Esophagus muscularis mucosa (tissue), 4 donors: ENCODE results near the gene DCST2.

Source experiments
- EP300 ChIP-seq: sonication (generic); formaldehyde crosslinking; IDR thresholded peaks from one replicate; pipeline ENCODE4 v1.6.1; 2017; ENCODE audit warnings: antibody characterized with exemption
- POLR2A ChIP-seq: fragments of 450-650 bp; IDR thresholded peaks from one replicate; pipeline ENCODE4 v1.6.1; 2017; ENCODE audit warnings: antibody characterized with exemption, moderate library complexity, mild to moderate bottlenecking, low read depth
- POLR2AphosphoS5 ChIP-seq, 2 donors: sonication (generic); formaldehyde crosslinking; IDR thresholded peaks; one replicate each; pipeline ENCODE4 v1.6.1; 2017; ENCODE audit warnings: antibody characterized with exemption in 2 of 2
- TF ChIP-seq, protein P1 (sequence below), 3 experiments: fragments of 200-600 bp in 2 of 3; fragments of 450-650 bp in 1 of 3; sonication (generic) in 2 of 3; IDR thresholded peaks; one replicate each; pipeline ENCODE4 v1.5.1; 2017 to 2019; ENCODE audit warnings: antibody characterized with exemption in 3 of 3, mild to moderate bottlenecking in 2 of 3, moderate library complexity in 1 of 3

DNA sequence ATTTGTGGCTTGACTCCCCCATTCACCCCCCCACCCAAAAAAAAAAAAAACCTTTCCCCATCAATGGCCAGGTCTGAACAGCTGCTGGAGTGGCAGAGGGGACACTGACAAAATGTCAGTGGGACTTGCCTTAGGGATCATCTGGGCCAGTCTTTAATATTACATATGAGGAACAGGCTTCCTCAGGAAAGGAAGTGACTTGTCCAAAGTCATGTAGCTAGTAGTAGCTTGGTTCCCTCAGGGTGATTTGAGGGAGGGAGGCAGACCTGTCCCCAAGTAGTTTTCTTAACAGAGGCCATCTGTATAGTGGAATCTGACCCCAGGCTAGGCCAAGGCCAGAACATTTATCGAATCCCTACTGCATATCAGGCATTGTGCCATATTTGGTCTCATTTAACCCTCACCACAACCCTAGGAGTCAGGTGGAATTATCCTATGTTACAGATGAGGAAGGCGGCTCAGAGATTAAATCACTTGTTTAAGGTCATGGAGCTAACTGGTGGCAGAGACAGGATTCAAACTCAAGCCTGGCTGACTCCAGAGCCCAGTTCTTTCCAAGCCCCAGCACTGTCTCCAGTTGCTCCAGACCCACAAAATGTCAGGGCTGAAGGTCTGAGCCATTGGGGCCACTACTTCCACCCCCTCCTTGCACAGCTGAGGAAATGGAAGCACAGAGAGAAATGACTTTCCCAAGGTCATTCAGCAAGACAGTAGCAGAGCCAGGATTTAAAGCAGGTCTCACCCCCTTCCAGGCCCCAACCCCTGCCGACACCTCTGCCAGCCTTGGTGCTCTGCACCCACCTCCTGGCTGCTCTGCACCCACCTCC, 20.6 kb downstream of the DCST2 start:
- TF ChIP-seq POLR2AphosphoS5 (IDR thresholded peaks at IDR 0.05) (no peak), POLR2A (no peak), EP300 (no peak)
- TF ChIP-seq, protein P1, sequence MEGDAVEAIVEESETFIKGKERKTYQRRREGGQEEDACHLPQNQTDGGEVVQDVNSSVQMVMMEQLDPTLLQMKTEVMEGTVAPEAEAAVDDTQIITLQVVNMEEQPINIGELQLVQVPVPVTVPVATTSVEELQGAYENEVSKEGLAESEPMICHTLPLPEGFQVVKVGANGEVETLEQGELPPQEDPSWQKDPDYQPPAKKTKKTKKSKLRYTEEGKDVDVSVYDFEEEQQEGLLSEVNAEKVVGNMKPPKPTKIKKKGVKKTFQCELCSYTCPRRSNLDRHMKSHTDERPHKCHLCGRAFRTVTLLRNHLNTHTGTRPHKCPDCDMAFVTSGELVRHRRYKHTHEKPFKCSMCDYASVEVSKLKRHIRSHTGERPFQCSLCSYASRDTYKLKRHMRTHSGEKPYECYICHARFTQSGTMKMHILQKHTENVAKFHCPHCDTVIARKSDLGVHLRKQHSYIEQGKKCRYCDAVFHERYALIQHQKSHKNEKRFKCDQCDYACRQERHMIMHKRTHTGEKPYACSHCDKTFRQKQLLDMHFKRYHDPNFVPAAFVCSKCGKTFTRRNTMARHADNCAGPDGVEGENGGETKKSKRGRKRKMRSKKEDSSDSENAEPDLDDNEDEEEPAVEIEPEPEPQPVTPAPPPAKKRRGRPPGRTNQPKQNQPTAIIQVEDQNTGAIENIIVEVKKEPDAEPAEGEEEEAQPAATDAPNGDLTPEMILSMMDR (IDR thresholded peaks at IDR 0.05), result no peak
